ENCODE data around the gene PKN2. TPM values are rescaled to one million over a fixed set of nuclear protein-coding genes. Genes with fewer than 3 reads are reported as not detected.

Gene PKN2
- polyA plus RNA-seq, 4 donors = 57.1 to 72.0 (median 67.5) TPM

DNA sequence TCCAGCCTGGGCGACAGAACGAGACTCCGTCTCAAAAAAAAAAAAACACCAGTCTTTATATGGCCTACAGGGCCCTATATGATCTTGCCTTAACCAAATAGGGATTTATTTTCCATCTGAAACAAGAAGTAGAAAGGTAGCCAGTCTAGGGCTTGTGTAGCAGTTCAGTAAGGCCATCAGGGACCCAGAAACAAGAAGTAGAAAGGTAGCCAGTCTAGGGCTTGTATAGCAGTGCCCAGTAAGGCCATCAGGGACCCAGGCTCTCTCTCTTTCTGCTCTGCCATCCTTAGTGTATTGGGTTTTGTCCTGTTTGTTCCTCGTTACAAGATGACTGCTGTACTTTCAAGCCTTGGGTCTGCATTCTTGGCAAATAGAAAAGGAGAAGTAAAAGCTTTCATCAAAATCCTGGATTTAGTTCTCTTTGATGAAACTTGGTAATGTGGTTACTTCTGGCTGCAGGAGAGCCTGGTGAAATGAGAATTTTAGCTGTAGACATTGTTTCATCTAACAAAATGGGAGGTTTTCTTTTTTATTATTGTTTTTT is 46.1 kb downstream of the PKN2 start:
- no peak for DNase-seq (ENCODE audit: low read depth in 4 of 4, low spot score in 3 of 4)

DNA sequence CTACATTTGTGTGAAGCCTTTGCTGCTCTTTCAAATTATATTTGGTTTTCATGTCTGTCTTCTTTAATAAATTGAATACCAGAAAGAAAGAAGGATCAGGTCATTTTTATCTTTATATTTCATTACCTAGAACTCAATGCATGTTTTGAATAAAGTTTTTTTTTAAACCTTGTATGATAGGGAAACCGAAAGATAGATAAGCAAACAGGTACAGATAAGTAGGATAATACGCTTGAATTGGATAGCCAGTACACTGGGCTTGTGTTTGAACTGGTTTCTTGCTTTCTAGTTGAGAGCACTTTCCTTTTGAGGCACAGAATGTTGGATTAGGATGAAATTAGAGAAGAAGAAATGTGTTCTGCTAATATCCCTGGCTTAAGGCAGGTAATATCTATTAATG is 46.9 kb downstream of the PKN2 start:
- no peak for DNase-seq (ENCODE audit: low read depth in 4 of 4, low spot score in 3 of 4)

DNA sequence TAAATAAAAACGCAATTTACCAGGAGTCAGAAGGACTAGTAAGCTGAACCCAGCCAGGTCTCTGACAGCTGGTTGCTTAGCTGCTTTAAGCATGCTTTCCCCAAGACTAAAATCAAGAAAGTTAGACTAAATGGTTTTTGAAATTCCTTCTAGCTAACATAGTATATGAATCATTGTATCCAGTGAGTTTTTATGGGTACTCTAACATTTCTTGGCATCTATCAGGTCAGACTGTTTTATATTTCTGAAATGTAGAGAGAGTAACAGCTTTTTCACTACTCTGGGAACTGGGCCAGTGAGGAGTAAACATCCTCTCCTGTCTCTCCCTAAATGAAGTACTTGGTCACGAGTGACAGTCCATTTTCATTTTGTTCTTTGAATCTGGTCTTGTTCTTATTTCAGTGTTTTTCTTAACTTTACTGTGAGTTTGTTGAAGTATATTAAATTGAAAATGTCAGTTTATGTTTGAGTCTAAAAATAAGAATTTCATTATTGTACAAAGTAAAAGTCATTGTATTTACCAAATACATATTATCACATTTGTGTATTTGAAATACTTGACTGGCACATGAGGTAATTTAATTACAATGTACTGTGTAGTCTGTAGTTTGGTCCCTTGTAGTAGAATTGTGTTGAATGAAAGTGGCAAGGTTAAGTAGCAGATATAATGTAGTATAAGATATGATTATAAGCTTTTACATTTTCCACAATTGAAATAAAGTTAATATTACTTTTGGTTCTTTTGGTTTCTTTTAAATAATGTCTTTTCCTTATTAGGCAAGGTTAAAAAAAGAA is 47.6 kb downstream of the PKN2 start:
- DNase-seq (ENCODE audit: low read depth in 4 of 4, low spot score in 3 of 4) = peak; percentile 1 to 16 (median 11)

DNA sequence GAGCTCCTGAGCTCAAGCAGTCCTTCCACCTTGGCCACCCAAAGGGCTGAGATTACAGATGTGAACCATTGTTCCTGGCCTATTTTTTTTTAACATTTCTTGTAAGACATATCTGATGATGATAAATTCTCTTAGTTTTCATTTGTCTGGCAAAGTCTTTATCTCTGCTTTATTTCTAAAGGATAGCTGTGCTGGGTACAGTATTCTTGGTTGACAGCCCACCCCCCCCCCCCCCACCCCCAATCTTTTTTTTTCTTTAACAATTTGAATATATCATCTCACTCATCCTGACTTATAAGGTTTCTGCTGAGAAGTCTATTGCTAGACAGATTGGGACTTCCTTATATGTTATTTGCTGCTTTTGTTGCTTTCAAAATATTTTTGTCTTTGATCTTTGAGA is 51.3 kb downstream of the PKN2 start:
- DNase-seq (ENCODE audit: low read depth in 4 of 4, low spot score in 3 of 4) = no peak

DNA sequence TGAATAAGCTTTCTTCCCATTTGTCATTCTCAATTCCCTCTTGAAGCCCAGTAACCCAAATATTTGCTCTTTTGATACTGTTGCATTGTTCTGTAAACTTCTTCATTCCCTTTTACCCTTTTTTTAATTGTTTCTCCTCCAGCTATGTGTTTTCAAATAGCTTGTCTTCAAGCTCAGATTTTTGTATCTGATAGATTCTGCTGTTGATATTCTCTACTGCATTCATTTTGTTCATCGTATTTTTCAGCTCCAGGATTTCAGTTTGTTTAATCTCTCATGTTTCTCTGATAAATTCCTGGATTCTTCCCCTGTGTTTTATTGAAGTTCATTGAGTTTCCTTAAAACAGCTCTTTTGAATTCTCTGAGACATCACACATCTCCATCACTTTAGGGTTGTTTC is 51.8 kb downstream of the PKN2 start:
- no peak for DNase-seq (ENCODE audit: low read depth in 4 of 4, low spot score in 3 of 4)

DNA sequence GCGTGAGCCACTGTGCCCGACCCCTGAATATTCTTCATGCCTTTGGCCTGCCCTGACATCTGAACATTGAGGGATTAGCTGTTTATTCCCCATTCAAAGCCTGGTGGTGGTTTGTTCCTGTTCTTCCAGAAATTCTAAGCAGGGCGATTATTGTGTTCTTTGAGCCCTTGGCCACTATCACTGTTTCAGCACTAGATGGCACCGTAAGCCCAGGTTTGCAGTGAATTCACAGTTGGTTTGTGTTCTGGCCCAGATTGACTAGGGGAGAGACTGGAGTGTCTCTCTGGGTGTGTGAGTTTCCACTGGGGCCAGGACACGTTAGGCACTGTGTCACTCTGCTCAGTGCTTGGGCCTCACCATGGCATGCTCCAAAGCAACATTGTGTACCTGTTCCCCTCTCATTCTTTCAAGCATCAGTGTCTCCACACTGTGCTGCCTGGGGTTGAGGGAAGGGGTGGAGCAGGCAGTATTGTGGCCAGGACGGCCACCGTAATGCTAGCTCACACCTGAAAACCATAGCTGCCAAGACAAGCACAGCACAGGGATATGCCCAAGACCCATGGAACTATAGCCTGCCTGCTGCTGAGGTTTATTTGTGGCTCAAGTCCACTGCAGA is 52.7 kb downstream of the PKN2 start:
- no peak for DNase-seq (ENCODE audit: low read depth in 4 of 4, low spot score in 3 of 4)

DNA sequence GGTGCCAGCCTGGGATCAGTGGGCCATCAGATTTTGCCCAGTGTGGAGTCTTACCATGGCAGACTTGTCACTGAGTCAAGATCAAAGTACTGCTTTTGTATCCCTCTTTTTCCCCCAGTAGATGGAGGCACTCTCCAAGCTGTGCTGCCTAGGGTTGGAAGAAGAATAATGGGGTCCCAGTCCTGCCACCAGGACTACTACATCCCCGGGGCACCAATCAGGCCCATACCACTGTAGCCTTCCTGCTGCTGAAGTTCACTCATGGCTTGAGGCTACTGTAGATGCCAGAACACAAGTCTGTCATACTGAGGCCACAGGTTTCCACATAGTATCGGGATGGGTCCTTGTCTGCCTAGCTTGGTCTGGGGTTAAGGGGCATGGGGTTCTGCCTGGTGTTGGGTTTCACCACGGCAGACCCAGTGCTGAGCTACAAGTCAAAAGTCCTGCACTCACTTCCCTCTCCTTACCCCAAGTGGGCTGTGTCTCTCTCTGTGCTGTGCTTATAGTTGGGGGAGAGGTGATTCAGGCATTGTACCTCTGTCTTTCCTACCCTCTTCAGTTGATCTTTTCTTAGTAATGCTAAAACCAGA is 53.4 kb downstream of the PKN2 start:
- DNase-seq (ENCODE audit: low read depth in 4 of 4, low spot score in 3 of 4) = no peak

DNA sequence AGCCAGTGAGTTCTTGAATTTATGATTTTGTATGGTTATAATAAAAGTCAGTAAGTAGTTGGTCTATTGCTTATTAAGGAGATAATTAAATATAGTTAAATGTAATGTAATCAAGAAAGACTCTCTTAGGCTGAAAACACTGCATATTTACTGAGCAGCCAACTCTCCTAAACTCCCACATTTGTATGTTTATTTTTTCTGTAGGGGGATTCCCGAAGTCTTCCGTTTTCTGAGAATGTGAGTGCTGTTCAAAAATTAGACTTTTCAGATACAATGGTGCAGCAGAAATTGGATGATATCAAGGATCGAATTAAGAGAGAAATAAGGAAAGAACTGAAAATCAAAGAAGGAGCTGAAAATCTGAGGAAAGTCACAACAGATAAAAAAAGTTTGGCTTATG is 56.7 kb downstream of the PKN2 start:
- DNase-seq (ENCODE audit: low read depth in 4 of 4, low spot score in 3 of 4) = no peak

DNA sequence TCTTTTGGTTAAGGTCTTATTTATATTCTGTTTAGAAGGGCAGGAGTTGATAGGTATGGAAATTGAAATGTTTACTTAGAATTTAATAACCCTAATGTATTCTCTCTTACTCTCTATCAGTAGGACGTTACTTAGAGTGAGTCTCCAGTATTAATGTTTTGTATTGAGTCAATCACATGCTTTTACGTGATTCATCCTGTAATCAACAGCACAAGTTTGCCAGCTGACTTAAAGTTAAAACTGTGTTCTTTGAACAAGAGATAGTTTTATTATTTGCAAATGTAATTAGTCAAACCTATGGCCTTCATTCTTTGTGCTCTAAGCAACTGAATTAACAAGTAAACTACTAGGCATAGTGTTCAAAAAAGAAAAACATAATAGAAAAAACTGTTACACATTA is 57.3 kb downstream of the PKN2 start:
- DNase-seq (ENCODE audit: low read depth in 4 of 4, low spot score in 3 of 4) = no peak

DNA sequence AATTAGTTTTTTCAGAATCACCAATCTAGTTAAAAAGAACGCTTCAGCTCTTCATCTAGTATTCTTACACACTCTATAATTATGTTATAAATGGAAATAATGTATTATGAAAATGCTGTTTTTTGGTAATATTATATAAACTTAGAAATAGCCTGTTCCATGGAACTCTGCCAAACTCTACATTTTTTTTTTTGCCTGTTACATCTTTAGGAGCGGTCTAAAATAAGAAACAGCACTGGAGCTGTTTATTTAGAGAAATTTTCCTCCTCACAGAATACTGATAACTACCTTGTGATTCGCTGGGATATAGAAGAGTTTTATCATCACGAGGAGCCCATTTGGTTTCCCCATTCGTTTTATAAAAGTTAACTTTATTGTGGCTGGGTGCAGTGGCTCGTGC is 58.5 kb downstream of the PKN2 start:
- DNase-seq (ENCODE audit: low read depth in 4 of 4, low spot score in 3 of 4) = no peak

DNA sequence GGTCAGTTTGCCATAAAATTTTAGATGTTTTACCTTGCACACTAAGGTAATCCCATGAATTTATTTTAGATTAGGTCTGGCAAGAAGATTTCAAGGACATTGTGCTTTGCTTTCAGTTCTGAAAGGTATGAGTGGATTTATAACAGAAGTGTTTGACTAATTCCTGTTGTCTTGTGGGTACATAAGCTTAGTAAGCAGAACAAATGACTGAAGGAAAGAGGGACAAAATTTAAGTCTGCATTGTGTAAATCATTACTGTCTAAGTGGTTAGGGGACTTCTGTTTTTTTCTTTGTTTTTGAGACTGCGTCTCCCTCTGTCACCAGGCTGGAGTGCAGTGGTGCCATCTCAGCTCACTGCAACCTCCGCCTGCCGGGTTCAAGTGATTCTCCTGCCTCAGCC is 60.1 kb downstream of the PKN2 start:
- no peak for DNase-seq (ENCODE audit: low read depth in 4 of 4, low spot score in 3 of 4)

DNA sequence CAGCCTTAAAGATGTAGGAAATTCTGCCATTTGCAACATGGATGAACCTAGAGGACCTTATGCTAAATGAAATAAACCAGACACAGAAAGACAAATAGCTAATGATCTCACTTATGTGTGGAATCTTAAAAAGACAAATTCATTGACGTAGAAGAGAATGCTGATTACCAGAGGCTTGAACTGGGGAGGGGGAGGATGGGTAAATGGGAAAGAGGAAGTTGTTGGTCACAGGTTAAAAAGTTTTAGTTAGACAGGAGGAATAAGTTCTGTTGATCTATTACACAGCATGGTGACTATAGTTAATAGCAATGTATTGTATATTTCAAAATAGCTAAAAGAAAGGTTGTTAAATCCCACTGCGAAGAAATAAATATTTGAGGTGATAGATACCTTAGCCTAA is 62.8 kb downstream of the PKN2 start:
- DNase-seq (ENCODE audit: low read depth in 4 of 4, low spot score in 3 of 4) = no peak

DNA sequence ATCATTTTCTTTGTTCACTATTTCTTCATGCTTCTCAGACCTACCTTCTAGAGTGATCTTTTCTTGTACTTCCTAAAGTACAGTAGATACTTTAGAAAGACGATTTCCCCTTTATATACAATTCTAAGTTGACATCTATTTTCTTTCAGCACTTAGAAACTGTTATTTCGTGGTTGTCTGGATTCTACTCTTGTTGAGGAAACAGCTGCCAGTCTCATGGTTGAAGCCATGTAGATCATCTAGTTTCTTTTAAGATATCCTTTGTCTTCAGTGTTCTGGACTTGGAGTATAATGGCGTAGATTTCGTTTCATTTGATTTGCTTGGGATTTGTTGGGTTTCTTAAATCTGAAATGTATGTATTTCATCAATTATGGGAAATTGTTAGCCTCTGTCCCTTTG is 67.6 kb downstream of the PKN2 start:
- DNase-seq (ENCODE audit: low read depth in 4 of 4, low spot score in 3 of 4) = no peak

DNA sequence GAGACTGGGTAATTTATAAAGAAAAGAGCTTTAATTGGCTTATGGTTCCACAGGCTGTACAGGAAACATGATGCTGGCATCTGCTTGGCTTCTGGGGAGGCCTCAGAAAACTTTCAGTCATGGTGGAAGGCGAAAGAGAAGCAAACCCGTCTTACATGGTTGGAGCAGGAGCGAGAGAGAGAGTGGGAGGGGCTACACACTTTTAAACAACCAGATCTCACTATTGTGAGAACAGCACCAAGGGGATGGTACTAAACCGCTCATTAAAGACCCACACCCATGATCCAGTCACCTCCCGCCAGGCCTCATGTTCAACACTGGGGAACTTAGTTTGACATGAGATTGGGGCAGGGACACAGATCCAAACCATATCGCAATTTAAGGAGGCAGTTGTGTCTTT is 69.4 kb downstream of the PKN2 start:
- DNase-seq (ENCODE audit: low read depth in 4 of 4, low spot score in 3 of 4) = no peak

DNA sequence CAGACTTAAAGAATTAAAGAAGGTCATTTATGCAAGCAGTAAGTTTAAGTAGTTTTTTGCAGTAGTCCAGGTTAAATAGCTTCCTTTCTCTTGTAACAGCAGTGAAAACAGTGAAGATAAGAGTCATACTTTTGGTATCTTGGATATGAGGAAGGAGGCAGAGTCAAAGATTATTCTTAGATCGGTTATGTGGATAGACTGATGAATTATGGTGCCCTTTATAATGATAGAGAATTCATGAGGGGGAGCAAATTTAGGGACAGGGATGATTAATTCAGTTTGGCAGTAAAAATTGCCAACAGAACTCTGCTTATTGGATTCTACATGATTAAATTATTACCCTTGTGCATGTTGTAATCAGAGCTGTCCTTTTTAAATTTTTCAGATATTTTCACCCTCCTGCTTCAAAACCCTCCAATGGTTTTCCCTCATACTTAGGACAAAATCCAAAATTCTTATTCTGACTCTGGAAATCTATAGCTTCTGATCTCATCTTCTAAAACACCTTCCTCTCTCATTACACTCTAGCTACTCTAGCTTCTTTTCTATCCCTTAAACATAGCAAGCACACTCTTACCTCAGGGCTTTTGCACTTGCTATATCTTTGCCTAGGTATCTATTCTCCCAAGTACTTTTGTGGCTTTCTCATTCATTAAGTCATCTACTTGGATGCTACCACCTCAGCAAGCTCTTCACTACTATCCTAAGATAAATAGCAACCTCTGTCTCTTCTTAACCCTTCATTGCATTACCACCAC is 79.8 kb downstream of the PKN2 start:
- DNase-seq (ENCODE audit: low read depth in 4 of 4, low spot score in 3 of 4) = no peak

DNA sequence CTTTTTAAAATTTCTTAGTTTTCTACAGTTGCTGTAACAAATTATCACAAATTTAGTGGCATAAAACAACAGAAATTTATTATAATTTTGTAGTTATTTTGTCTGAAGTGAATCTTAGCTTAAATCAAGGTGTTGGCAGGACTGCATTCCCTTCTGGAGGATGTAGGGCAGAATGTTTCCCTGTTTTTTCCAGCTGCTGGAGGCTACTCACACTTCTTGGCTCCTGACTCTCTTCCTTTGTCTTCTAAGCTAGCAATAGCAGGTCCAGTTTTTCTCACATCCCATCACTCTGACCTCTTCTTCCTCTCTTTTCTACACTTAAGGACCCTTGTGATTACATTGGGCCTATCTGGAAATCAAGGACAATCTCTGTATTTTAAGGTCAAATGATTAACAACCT is 84.1 kb downstream of the PKN2 start:
- DNase-seq (ENCODE audit: low read depth in 4 of 4, low spot score in 3 of 4) = no peak

DNA sequence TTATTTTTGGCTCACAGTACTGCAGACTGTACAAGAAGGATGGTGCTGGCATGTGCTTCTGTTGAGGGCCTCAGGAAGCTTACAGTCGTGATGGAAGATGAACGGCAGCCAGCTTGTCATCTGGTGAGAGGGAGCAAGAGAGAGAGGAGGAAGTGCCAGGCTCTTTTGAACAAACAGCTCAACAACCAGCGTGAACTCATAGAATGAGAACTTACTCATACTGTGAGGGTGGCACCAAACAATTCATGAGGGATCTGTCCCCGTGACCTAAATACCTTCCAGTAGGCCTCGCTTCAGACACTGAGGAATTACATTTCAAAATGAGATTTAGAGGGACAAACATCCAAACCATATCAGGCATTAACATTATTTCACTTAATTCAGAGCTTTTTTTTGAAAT is 84.7 kb downstream of the PKN2 start:
- DNase-seq (ENCODE audit: low read depth in 4 of 4, low spot score in 3 of 4) = no peak

DNA sequence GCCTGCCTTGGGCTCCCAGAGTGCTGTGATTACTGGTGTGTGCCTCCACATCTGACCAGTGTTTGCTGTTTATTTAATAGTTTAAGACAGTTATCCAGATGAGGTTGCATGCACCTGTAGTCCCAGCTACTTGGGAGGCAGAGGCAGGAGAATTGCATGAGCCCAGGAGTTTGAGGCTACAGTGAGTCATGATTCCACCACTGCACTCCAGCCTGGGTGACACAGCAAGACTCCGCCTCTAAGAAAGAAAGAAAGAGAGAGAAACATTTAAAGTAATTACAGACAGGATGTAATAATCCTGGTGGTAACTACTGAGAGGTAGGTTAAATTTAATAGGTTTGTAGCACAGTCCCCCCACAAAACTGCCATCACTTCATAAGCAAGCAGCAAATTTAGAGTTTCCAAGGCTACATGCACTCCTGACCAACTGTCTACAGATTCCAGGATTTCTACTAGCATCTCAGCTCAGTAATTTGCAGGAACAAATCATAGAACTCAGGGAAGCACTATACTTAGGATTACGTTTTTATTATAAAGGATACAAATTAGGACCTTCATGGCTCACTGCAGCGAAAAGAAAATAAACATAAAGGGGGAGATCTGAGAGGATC is 89.6 kb downstream of the PKN2 start:
- DNase-seq (ENCODE audit: low read depth in 4 of 4, low spot score in 3 of 4) = no peak

DNA sequence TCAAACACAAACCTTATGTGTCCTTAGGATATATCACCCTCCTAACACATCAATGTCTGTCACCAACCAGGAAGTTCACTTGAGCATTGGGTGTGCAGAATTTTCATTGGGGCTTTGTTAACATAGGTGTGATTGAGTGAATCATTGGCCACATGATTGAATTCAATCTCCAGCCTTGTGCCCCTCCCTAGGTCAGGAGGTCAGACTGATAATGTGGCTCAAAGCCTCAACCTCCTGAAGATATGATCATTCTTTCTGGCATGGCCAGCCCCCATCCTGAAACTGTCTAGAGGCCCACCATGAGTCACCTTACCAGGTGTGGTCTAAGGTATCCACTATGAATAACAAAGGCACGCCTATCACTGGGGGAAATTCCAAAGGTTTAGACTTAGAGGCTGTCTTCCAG is 90.1 kb downstream of the PKN2 start:
- DNase-seq (ENCODE audit: low read depth in 4 of 4, low spot score in 3 of 4) = no peak

DNA sequence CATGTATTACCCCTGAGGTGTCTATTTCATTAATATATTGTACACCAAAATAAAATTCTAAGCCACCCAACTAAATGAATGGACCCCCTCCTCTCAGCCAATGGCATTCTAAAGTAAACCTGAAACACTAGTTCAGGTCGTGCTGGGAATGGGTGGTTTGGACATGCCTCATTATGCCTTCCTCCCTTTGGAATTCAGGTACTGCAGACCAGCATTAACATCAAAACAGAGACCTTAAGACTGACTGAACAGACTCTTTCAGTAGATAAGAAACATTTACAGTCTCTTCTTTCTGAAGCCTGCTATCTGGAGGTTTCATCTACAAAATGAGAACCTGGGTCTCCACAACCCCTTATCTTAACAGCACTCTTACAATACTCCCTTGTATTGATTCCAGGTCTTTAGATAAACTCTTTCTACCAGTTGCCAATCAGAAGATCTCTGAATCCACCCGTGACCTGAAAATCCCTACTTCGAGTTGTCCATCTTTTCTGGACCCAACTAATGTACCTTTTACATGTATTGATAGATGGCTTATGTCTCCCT is 93.6 kb downstream of the PKN2 start:
- DNase-seq (ENCODE audit: low read depth in 4 of 4, low spot score in 3 of 4) = no peak
